Fibroblast of lung (primary cell): ENCODE results near the gene CDKL5. TPM values are rescaled to one million over a fixed set of nuclear protein-coding genes. Genes with fewer than 3 reads are reported as not detected.
"Not testable (repeated sequence)": the region's sequence is repeated elsewhere in the genome, so short reads cannot be mapped to it uniquely, and the experiment has no call there.

Experiments used
- DNase-seq, 2 donors: peaks; one replicate each; pipeline versions ENCODE4 v3.0.0 to v3.0.0-alpha.2; 2010; ENCODE audit warnings: low read depth in 2 of 2
- H2AFZ ChIP-seq: 2 replicates; pipeline ENCODE4 v1.5.1; 2012; ENCODE audit warnings: low read length, control low read depth, inconsistent platforms
- H3K27ac ChIP-seq: 2 replicates; pipeline ENCODE4 v1.5.1; 2011; ENCODE audit warnings: low read length, control low read depth; ENCODE audit not compliant: insufficient read depth
- H3K27me3 ChIP-seq: 2 replicates; pipeline ENCODE4 v1.5.1; 2011; ENCODE audit warnings: mild to moderate bottlenecking, low read length; ENCODE audit not compliant: control insufficient read depth, insufficient read depth
- H3K36me3 ChIP-seq: 2 replicates; pipeline ENCODE4 v1.5.1; 2011; ENCODE audit warnings: low read length; ENCODE audit not compliant: control insufficient read depth, insufficient read depth
- H3K4me1 ChIP-seq: 2 replicates; pipeline ENCODE4 v1.5.1; 2011; ENCODE audit warnings: low read length; ENCODE audit not compliant: control insufficient read depth, insufficient read depth; ENCODE audit errors: extremely low read depth
- H3K4me2 ChIP-seq: 2 replicates; pipeline ENCODE4 v1.5.1; 2011; ENCODE audit warnings: low read length, control low read depth; ENCODE audit not compliant: insufficient read depth; ENCODE audit errors: extremely low read depth
- H3K4me3 ChIP-seq, 4 experiments: fragments of 200-600 bp in 1 of 4; sonication (generic) in 1 of 4; replicated peaks in 1 of 4; 2 replicates each; pipeline ENCODE4 v1.5.1; 2011 to 2016; ENCODE audit warnings: low read length in 4 of 4, low read depth in 3 of 4, mild to moderate bottlenecking in 3 of 4, control low read depth in 2 of 4, inconsistent platforms in 1 of 4, mixed read lengths in 1 of 4; ENCODE audit not compliant: insufficient read depth in 1 of 4; ENCODE audit errors: control extremely low read depth in 1 of 4
- H3K79me2 ChIP-seq: 2 replicates; pipeline ENCODE4 v1.5.1; 2012; ENCODE audit warnings: mild to moderate bottlenecking, low read length, inconsistent platforms; ENCODE audit not compliant: control insufficient read depth, insufficient read depth
- H3K9ac ChIP-seq: 2 replicates; pipeline ENCODE4 v1.5.1; 2011; ENCODE audit warnings: mild to moderate bottlenecking, low read length, control low read depth; ENCODE audit not compliant: insufficient read depth
- H3K9me3 ChIP-seq: 2 replicates; pipeline ENCODE4 v1.5.1; 2012; ENCODE audit warnings: low read depth, low read length; ENCODE audit not compliant: control insufficient read depth, insufficient read depth
- H4K20me1 ChIP-seq: 2 replicates; pipeline ENCODE4 v1.5.1; 2011; ENCODE audit warnings: low read length; ENCODE audit not compliant: control insufficient read depth, insufficient read depth; ENCODE audit errors: extremely low read depth
- CTCF ChIP-seq, 2 donors: IDR thresholded peaks in 1 of 2; conservative IDR thresholded peaks in 1 of 2; 1 replicate in 1 of 2; 2 replicates in 1 of 2; pipeline ENCODE4 v1.5.1; 2011 to 2012; ENCODE audit warnings: low read length in 2 of 2, control low read depth in 1 of 2, inconsistent platforms in 1 of 2, low read depth in 1 of 2, mild to moderate bottlenecking in 1 of 2
- EZH2 ChIP-seq: IDR thresholded peaks from 2 replicates; pipeline ENCODE4 v1.5.1; 2012; ENCODE audit warnings: low read length, control low read depth, mild to moderate bottlenecking; ENCODE audit errors: missing control alignments
- polyA plus RNA-seq, 2 donors: library from polyadenylated mRNA; depleted of rRNA in 1 of 2; stranded (reverse) in 1 of 2; unstranded in 1 of 2; fragments of >200 nt; gene quantifications; 2 replicates each; pipeline ENCODE4 v1.2.1, GENCODE V29; 2011 to 2012; ENCODE audit warnings: missing spikeins in 1 of 2
- total RNA-seq: library from RNA; depleted of rRNA; stranded (reverse); fragments of >200 nt; gene quantifications from 2 replicates; pipeline ENCODE4 v1.2.1, GENCODE V29; 2014

The CDKL5 gene
- total and polyA plus RNA-seq, 2 donors (not counting 1 experiment from before 2014, with no cell fraction given), result 5.0 to 6.6 TPM

- H3K4me1 ChIP-seq, result no peaks in the 10 kb centered on the region
- H3K79me2 ChIP-seq, result no peaks in the 10 kb centered on the region
- peak overlapping the region; percentile 59 to 81 (median 67) for H3K4me3 ChIP-seq
- no peaks in the 10 kb centered on the region for H3K27me3 ChIP-seq
- DNase-seq, result no peak
- no peaks in the 10 kb centered on the region for H3K9me3 ChIP-seq
- peak overlapping the region; percentile 23 for H3K4me2 ChIP-seq
- H2AFZ ChIP-seq, result peak overlapping the region; percentile 46
- H3K27ac ChIP-seq, result no peak overlapping the region
- H3K36me3 ChIP-seq, result no peaks in the 10 kb centered on the region
- H3K9ac ChIP-seq, result peak overlapping the region; percentile 66
- no peaks in the 10 kb centered on the region for H4K20me1 ChIP-seq
- TF ChIP-seq EZH2, result no peak
- no peak for TF ChIP-seq CTCF (conservative IDR thresholded peaks at IDR 0.05 in 1 of 2, IDR thresholded peaks at IDR 0.05 in 1 of 2; ENCODE audit: low read depth in 1 of 2, low read length in 2 of 2)
Observed at GRCh38 chrX:18426004-18426320, 554 bp downstream of the CDKL5 start.

GRCh38 chrX:18428006-18428405, 2.6 kb downstream of the CDKL5 start:
- Histone ChIP-seq H3K4me2 (no peak overlapping the region), H3K27ac (no peak overlapping the region), H3K36me3 (no peaks in the 10 kb centered on the region), H2AFZ (no peak overlapping the region), H3K4me1 (no peaks in the 10 kb centered on the region), H3K27me3 (no peaks in the 10 kb centered on the region), H3K9ac (no peak overlapping the region), H3K79me2 (no peaks in the 10 kb centered on the region), H3K4me3 (no peak overlapping the region), H3K9me3 (no peaks in the 10 kb centered on the region), H4K20me1 (no peaks in the 10 kb centered on the region)
- TF ChIP-seq CTCF (conservative IDR thresholded peaks at IDR 0.05 in 1 of 2, IDR thresholded peaks at IDR 0.05 in 1 of 2; ENCODE audit: low read depth in 1 of 2, low read length in 2 of 2), result no peak
- TF ChIP-seq EZH2, result no peak
- no peak for DNase-seq

- H3K4me1 ChIP-seq, H3K9ac ChIP-seq, DNase-seq, H2AFZ ChIP-seq, H3K9me3 ChIP-seq, H3K27ac ChIP-seq, H3K4me2 ChIP-seq, H3K79me2 ChIP-seq, H4K20me1 ChIP-seq, H3K36me3 ChIP-seq, H3K27me3 ChIP-seq, H3K4me3 ChIP-seq: not testable (repeated sequence)
Observed at GRCh38 chrX:18433288-18433687, 7.9 kb downstream of the CDKL5 start.
